ENCODE data around the gene ACY1.

DNA sequence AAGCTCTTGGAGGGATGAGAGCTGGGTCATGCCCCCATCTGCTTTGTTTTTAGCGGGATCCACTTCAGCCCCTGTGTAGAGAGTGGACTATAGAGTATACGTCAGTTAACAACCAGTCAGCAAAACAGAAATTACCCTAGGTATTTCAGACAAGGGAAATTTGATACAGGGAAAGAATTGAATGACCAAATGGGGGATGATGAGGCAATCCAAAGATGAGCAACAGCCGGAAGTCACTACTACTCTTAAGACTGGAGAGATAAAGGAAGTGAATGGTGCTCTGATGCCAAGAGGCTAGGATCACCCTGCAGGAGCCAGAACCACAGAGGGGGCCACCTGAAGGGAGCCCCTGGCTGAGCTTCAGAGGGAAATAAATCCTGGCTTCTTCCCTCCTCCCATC is 29.9 kb upstream of the ACY1 start:
- TF ChIP-seq CTCF (conservative IDR thresholded peaks at IDR 0.05; ENCODE audit: low read length): no peak
- no peak for TF ChIP-seq EZH2phosphoT487 (IDR thresholded peaks at IDR 0.05; ENCODE audit: borderline replicate concordance, low read depth, low read length)

All from OCI-LY7 (cell line).